ENCODE measurements around the gene POGK.

GRCh38 chr1:166900987-166901386 is 61.7 kb downstream of the POGK start:
- TF ChIP-seq EZH2 (IDR thresholded peaks at IDR 0.05; ENCODE audit: borderline replicate concordance, low read length) (no peak), CTCF (conservative IDR thresholded peaks at IDR 0.05 in 1 of 2, IDR thresholded peaks at IDR 0.05 in 1 of 2; ENCODE audit: extremely low read depth in 1 of 2, insufficient read depth in 1 of 2, low read depth in 1 of 2, low read length in 2 of 2) (no peak)

Measured in mammary epithelial cell (primary cell).